ENCODE data around the gene POM121L2. TPM values are rescaled to one million over a fixed set of nuclear protein-coding genes. Genes with fewer than 3 reads are reported as not detected.
A peak's percentile ranks its signal among the peaks of the same experiment; 100 is the strongest.

The POM121L2 gene
- total and polyA plus RNA-seq, 9 of the 15 experiments (the other 6 are each of a cell fraction or from before 2014, with no cell fraction given), result 0.23 to 0.45 TPM; not detected in 7

- TF ChIP-seq SP1 (CRISPR knock-in tag; IDR thresholded peaks at IDR 0.05), result peak; percentile 86; the same call in 1 of the 2 replicates
- TF ChIP-seq CEBPG (CRISPR knock-in tag; IDR thresholded peaks at IDR 0.05), result no peak
- 0 out of 4 replicates have a peak, but pooled peaks of 1 of the 2 experiments have one; percentile 48 for TF ChIP-seq CEBPG (tag; conservative IDR thresholded peaks at IDR 0.05 in 1 of 2, IDR thresholded peaks at IDR 0.05 in 1 of 2)
- TF ChIP-seq, protein P1, sequence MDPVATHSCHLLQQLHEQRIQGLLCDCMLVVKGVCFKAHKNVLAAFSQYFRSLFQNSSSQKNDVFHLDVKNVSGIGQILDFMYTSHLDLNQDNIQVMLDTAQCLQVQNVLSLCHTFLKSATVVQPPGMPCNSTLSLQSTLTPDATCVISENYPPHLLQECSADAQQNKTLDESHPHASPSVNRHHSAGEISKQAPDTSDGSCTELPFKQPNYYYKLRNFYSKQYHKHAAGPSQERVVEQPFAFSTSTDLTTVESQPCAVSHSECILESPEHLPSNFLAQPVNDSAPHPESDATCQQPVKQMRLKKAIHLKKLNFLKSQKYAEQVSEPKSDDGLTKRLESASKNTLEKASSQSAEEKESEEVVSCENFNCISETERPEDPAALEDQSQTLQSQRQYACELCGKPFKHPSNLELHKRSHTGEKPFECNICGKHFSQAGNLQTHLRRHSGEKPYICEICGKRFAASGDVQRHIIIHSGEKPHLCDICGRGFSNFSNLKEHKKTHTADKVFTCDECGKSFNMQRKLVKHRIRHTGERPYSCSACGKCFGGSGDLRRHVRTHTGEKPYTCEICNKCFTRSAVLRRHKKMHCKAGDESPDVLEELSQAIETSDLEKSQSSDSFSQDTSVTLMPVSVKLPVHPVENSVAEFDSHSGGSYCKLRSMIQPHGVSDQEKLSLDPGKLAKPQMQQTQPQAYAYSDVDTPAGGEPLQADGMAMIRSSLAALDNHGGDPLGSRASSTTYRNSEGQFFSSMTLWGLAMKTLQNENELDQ (CRISPR knock-in tag; IDR thresholded peaks at IDR 0.05; ENCODE audit: borderline replicate concordance), result 0 out of 2 replicates have a peak, but pooled peaks have one; percentile 28
- TF ChIP-seq, protein P2, sequence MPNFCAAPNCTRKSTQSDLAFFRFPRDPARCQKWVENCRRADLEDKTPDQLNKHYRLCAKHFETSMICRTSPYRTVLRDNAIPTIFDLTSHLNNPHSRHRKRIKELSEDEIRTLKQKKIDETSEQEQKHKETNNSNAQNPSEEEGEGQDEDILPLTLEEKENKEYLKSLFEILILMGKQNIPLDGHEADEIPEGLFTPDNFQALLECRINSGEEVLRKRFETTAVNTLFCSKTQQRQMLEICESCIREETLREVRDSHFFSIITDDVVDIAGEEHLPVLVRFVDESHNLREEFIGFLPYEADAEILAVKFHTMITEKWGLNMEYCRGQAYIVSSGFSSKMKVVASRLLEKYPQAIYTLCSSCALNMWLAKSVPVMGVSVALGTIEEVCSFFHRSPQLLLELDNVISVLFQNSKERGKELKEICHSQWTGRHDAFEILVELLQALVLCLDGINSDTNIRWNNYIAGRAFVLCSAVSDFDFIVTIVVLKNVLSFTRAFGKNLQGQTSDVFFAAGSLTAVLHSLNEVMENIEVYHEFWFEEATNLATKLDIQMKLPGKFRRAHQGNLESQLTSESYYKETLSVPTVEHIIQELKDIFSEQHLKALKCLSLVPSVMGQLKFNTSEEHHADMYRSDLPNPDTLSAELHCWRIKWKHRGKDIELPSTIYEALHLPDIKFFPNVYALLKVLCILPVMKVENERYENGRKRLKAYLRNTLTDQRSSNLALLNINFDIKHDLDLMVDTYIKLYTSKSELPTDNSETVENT (CRISPR knock-in tag; IDR thresholded peaks at IDR 0.05), result no peak
- TF ChIP-seq FOXK1 (CRISPR knock-in tag; IDR thresholded peaks at IDR 0.05; ENCODE audit: borderline replicate concordance), result no peak
- TF ChIP-seq, protein P3, sequence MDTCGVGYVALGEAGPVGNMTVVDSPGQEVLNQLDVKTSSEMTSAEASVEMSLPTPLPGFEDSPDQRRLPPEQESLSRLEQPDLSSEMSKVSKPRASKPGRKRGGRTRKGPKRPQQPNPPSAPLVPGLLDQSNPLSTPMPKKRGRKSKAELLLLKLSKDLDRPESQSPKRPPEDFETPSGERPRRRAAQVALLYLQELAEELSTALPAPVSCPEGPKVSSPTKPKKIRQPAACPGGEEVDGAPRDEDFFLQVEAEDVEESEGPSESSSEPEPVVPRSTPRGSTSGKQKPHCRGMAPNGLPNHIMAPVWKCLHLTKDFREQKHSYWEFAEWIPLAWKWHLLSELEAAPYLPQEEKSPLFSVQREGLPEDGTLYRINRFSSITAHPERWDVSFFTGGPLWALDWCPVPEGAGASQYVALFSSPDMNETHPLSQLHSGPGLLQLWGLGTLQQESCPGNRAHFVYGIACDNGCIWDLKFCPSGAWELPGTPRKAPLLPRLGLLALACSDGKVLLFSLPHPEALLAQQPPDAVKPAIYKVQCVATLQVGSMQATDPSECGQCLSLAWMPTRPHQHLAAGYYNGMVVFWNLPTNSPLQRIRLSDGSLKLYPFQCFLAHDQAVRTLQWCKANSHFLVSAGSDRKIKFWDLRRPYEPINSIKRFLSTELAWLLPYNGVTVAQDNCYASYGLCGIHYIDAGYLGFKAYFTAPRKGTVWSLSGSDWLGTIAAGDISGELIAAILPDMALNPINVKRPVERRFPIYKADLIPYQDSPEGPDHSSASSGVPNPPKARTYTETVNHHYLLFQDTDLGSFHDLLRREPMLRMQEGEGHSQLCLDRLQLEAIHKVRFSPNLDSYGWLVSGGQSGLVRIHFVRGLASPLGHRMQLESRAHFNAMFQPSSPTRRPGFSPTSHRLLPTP (IDR thresholded peaks at IDR 0.05; ENCODE audit: borderline replicate concordance, extremely low read depth, insufficient read length), result peak; percentile 90
- TF ChIP-seq ZNF695 (CRISPR knock-in tag; IDR thresholded peaks at IDR 0.05), result no peak
- TF ChIP-seq ZNF316 (IDR thresholded peaks at IDR 0.05), result peak; percentile 84
- TF ChIP-seq ELF1 (tag; IDR thresholded peaks at IDR 0.05), result peak; percentile 53; the same call in 1 of the 2 replicates
- no peak for TF ChIP-seq CAMTA2 (CRISPR knock-in tag; conservative IDR thresholded peaks at IDR 0.05)
- no peak for TF ChIP-seq ZNF830 (CRISPR knock-in tag; IDR thresholded peaks at IDR 0.05)
- no peak for TF ChIP-seq ZKSCAN8 (CRISPR knock-in tag; IDR thresholded peaks at IDR 0.05)
- no peak for TF ChIP-seq FOXJ3 (CRISPR knock-in tag; IDR thresholded peaks at IDR 0.05)
- 0 out of 2 replicates have a peak, but pooled peaks have one; percentile 47 for TF ChIP-seq CHD2 (IDR thresholded peaks at IDR 0.05; ENCODE audit: low read depth, low read length)
- TF ChIP-seq DDX20 (tag; IDR thresholded peaks at IDR 0.05; ENCODE audit: low read depth), result no peak
- peak; percentile 93 for TF ChIP-seq ZEB2 (IDR thresholded peaks at IDR 0.05)
- TF ChIP-seq TOE1 (IDR thresholded peaks at IDR 0.05; ENCODE audit: borderline replicate concordance), result peak; percentile 17
- TF ChIP-seq TOE1 (CRISPR knock-in tag; IDR thresholded peaks at IDR 0.05; ENCODE audit: borderline replicate concordance, low read depth), result no peak
- TF ChIP-seq MTA3 (IDR thresholded peaks at IDR 0.05; ENCODE audit: borderline replicate concordance), result peak; percentile 87
Measured at GRCh38 chr6:27332692-27333641, 20.9 kb upstream of the POM121L2 start (continued).
